ENCODE data around the gene SCP2. TPM values are rescaled to one million over a fixed set of nuclear protein-coding genes. Genes with fewer than 3 reads are reported as not detected.

SCP2 gene
- total RNA-seq, 4 donors from 2014 or later: 92.4 to 125 (median 120) TPM

DNA sequence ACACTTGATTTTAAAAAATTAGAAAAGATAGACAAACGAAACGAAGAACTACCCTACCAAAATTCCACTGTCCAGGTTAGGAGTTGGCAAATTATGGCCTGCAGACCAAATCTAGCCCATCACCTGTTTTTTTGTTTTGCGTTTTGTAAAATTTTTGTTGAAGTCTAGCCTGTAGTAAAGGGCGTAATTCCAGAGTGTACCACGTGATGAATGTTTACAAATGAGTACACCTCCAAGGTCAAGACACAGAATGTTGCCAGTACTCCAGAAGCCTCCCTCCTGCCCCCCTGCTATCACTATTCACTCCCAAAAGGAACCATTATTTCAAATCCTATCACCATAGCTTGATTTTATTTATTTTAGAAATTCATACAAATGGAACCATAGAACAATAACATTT, 117.8 kb downstream of the SCP2 start:
- no peaks in the 10 kb centered on the region for H3K9me3 ChIP-seq
- no peak for ATAC-seq
- TF ChIP-seq EP300 (IDR thresholded peaks at IDR 0.05): no peak
- no peak for TF ChIP-seq POLR2A (IDR thresholded peaks at IDR 0.05)
- peaks cover 0 to 34% (median 0%) of the 10 kb centered on the region in 3 donors for H3K4me1 ChIP-seq
- H3K27me3 ChIP-seq: no peaks in the 10 kb centered on the region
- 83 to 85% methylated on average over 5 of the region's 5 CpGs for WGBS, 2 donors (ENCODE audit: low coverage in 1 of 2)
- H3K4me3 ChIP-seq: no peak overlapping the region
- H3K27ac ChIP-seq: no peak overlapping the region
- peaks cover 0 to 39% of the 10 kb centered on the region in 2 donors for H3K36me3 ChIP-seq

DNA sequence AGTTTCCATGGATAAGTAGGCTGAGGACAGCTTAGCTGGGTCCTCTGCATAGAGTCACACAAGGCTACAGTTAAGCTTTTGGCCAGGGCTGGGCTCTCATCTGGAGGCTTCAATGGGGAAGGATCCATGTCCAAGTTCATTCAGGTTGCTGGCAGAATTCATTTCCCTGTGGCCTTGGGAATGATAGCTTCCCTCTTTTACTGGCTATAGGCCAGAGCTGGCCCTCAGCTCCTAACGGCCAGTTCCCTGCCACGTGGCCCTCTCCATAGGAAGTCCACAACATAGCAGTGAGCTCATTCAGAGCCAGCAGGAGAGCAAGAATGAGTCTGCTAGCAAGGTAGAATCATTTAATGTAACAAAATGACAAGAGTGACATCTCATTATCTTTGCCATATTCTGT, 119.9 kb downstream of the SCP2 start:
- Histone ChIP-seq H3K9me3 (no peaks in the 10 kb centered on the region), H3K27me3 (no peaks in the 10 kb centered on the region), H3K4me1 (peaks cover 0 to 43% (median 0%) of the 10 kb centered on the region in 3 donors), H3K36me3 (peaks cover 0 to 37% of the 10 kb centered on the region in 2 donors), H3K27ac (no peak overlapping the region), H3K4me3 (no peak overlapping the region)
- TF ChIP-seq, protein P1, sequence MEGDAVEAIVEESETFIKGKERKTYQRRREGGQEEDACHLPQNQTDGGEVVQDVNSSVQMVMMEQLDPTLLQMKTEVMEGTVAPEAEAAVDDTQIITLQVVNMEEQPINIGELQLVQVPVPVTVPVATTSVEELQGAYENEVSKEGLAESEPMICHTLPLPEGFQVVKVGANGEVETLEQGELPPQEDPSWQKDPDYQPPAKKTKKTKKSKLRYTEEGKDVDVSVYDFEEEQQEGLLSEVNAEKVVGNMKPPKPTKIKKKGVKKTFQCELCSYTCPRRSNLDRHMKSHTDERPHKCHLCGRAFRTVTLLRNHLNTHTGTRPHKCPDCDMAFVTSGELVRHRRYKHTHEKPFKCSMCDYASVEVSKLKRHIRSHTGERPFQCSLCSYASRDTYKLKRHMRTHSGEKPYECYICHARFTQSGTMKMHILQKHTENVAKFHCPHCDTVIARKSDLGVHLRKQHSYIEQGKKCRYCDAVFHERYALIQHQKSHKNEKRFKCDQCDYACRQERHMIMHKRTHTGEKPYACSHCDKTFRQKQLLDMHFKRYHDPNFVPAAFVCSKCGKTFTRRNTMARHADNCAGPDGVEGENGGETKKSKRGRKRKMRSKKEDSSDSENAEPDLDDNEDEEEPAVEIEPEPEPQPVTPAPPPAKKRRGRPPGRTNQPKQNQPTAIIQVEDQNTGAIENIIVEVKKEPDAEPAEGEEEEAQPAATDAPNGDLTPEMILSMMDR (IDR thresholded peaks at IDR 0.05): no peak
- TF ChIP-seq POLR2AphosphoS5 (IDR thresholded peaks at IDR 0.05) (no peak), EP300 (IDR thresholded peaks at IDR 0.05) (no peak)
- WGBS, 2 donors (ENCODE audit: low coverage in 1 of 2): 20% methylated on average over 1 of the region's 2 CpGs; no CpG with 5 or more reads in 1 of the 2 donors
- ATAC-seq: peak; percentile 22

DNA sequence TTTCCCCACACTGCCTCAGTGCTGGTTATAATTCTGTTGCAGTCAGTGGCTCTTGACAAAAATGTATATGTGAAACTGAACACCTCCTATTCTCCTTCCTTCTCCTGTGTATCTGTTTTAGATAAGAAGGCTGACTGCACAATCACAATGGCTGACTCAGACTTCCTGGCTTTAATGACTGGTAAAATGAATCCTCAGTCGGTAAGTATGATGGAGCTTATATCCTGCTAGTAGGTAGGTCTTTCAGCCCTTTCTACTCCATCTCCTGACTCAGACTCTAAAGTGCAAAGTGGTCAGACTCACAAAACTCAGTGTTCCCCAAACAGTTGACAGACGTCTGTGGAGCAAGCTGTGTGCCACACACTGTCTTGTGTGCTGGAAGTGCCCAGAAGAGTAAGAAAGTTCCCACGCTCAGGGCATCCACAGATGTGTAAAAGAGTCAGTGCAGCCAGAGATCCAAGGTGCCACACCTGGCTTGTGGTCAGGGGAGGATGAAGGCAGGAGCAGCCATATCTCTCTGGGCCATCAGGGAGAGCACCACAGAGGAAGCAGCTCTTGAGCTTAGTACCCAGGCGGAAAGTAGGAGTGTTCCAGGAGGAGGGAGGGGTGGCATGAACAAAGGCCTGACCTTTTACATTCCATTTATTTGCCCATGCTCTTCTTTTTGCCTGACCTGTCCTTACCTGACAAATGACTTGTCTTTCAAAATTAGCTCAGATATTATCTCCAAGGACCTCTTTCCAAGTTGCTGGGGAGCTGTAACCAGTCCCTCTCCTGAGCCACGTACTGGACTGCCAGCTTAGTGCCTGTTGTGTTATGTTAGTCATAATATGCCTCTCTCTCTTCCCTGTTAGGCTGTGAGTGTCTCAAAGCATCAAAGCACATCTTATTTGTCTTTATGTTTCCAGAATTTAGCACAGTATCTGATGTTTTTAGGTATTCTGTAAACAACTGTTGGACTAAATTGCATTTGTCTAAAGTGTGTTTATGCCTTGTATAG, 121.0 kb downstream of the SCP2 start:
- TF ChIP-seq EP300 (IDR thresholded peaks at IDR 0.05) (no peak), POLR2AphosphoS5 (IDR thresholded peaks at IDR 0.05) (peak; percentile 25)
- H3K27me3 ChIP-seq: no peaks in the 10 kb centered on the region
- H3K4me1 ChIP-seq: peaks cover 0 to 43% (median 0%) of the 10 kb centered on the region in 3 donors
- peaks cover 0 to 47% of the 10 kb centered on the region in 2 donors for H3K36me3 ChIP-seq
- H3K27ac ChIP-seq: no peak overlapping the region
- no peaks in the 10 kb centered on the region for H3K9me3 ChIP-seq
- H3K4me3 ChIP-seq: no peak overlapping the region
- ATAC-seq: no peak
- WGBS, 2 donors (ENCODE audit: low coverage in 1 of 2): 58 to 89% methylated on average over 4 of the region's 5 CpGs

DNA sequence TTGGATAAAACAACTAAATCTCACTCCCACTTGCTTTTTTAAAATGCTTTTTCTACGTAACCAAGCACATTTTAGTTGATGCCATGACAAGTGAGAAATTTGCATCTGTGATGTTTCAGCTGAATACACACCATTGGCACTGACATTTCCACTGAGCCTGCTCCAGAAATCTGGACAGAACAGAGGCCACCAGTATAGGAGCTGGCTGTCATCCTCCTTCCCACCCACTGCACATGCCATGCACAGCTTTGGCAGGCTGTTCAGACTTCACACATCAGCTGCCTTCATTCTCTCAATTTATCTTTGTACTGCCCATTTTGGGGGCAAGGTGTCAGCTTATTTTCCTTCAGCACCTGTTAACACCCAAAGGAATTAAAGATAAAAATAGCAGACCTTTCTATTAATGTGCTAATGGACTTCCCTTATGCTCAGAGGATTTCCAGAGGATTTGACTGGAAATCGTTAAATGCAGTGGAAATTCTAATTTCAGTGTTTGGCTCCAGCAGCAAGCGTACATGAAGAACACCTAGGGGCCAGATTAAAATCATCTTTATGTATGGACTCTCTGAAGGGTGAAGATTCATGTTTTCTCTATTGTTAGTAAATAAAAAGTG, 122.0 kb downstream of the SCP2 start:
- H3K36me3 ChIP-seq: peaks cover 0 to 57% of the 10 kb centered on the region in 2 donors
- no peak overlapping the region for H3K4me3 ChIP-seq
- H3K27ac ChIP-seq: peak overlapping the region in 1 of 4 donors; percentile 14
- 45 to 67% methylated on average over 3 of the region's 3 CpGs for WGBS, 2 donors (ENCODE audit: low coverage in 1 of 2)
- H3K9me3 ChIP-seq: no peaks in the 10 kb centered on the region
- TF ChIP-seq POLR2A (IDR thresholded peaks at IDR 0.05) (no peak), POLR2AphosphoS5 (IDR thresholded peaks at IDR 0.05) (no peak)
- H3K27me3 ChIP-seq: no peaks in the 10 kb centered on the region
- H3K4me1 ChIP-seq: peaks cover 0 to 43% (median 0%) of the 10 kb centered on the region in 3 donors
- ATAC-seq: no peak

DNA sequence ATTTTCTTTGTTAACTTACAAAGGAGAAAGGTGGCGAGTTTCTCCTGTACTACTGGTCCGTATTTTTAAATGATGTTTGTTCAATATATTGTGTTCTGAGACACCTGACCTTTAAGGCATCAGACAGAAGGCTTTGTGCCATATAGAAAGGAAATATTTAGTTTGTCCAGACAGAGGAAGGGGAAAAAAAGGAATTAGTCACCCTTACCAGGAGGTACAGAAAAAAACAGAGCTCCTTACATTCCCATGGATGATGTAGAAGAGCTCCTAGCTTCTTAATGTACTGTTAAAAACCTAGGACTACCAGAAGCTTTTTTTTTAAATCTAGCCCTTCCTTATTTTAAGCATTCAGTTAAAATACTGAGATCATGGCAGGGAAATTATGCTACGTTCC, 122.5 kb downstream of the SCP2 start:
- TF ChIP-seq EP300 (IDR thresholded peaks at IDR 0.05) (no peak), POLR2A (IDR thresholded peaks at IDR 0.05) (no peak), POLR2AphosphoS5 (IDR thresholded peaks at IDR 0.05) (no peak)
- TF ChIP-seq, protein P1 (IDR thresholded peaks at IDR 0.05): no peak
- Histone ChIP-seq H3K4me3 (no peak overlapping the region), H3K27me3 (no peaks in the 10 kb centered on the region), H3K9me3 (no peaks in the 10 kb centered on the region), H3K36me3 (peaks cover 0 to 57% of the 10 kb centered on the region in 2 donors), H3K27ac (peak overlapping the region in 1 of 4 donors; percentile 14), H3K4me1 (peaks cover 0 to 43% (median 0%) of the 10 kb centered on the region in 3 donors)
- WGBS, 2 donors (ENCODE audit: low coverage in 1 of 2): 63 to 77% methylated on average over 3 of the region's 3 CpGs
- ATAC-seq: no peak

DNA sequence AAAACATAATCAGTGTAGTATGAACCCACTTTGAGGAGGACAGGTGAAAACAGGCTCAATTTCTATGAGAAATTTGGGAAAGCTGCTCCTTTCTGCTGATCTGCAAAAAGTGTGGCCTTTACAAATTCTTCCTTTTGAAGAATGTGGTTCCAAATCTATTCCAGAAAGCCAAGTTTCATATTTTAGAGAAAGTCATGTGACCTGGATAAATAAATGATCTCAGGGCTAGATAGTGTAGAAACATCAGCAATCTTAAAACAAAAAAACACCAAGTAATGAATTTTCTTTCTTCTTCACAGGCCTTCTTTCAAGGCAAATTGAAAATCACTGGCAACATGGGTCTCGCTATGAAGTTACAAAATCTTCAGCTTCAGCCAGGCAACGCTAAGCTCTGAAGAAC, 123.2 kb downstream of the SCP2 start:
- no peak overlapping the region for H3K4me3 ChIP-seq
- peak; percentile 50 for ATAC-seq
- no peaks in the 10 kb centered on the region for H3K9me3 ChIP-seq
- peak overlapping the region in 3 of 4 donors; percentile 7 to 23 (median 12) for H3K27ac ChIP-seq
- H3K27me3 ChIP-seq: no peaks in the 10 kb centered on the region
- 67 to 83% methylated on average over 2 of the region's 2 CpGs for WGBS, 2 donors (ENCODE audit: low coverage in 1 of 2)
- H3K4me1 ChIP-seq: peaks cover 0 to 43% (median 0%) of the 10 kb centered on the region in 3 donors
- peaks cover 0 to 57% of the 10 kb centered on the region in 2 donors for H3K36me3 ChIP-seq
- no peak for TF ChIP-seq POLR2A (IDR thresholded peaks at IDR 0.05)
- no peak for TF ChIP-seq EP300 (IDR thresholded peaks at IDR 0.05)
- TF ChIP-seq POLR2AphosphoS5 (IDR thresholded peaks at IDR 0.05): no peak
- TF ChIP-seq, protein P1 (IDR thresholded peaks at IDR 0.05): no peak
